NCI-H1436 (cell line): ENCODE results near the gene SH3D19.

ENCODE experiments used
- DNase-seq: peaks from one replicate; lab custom pipeline; 2025; lab: John Stamatoyannopoulos, UW

SH3D19 gene

DNA sequence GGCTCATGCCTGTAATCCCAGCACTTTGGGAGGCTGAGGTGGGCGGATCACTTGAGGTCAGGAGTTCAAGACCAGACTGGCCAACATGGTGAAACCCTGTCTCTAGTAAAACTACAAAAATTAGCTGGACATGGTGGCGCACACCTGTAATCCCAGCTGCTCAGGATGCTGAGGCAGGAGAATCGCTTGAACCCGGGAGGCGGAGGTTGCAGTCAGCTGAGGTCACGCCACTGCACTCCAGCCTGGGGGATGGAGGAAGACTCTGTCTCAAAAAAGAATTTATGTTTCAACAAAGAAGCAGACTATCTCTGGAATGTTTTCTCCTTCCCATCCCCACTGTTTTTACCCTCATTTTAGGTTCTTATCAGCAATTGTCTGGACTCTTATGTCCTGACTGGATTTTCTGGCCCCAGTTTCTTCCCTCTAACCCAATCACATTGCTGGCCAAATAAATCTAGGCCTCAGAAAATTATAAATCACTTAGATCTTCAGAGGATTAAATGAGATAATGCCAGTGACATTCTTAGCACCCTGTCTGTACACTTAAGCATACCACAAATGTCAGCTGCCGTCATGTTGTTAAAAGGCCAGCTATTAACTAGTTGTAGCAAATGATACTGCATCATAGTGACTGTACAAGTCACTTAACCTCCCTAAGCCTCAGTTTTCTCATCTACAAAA, 93.3 kb downstream of the SH3D19 start:
- no peak for DNase-seq

DNA sequence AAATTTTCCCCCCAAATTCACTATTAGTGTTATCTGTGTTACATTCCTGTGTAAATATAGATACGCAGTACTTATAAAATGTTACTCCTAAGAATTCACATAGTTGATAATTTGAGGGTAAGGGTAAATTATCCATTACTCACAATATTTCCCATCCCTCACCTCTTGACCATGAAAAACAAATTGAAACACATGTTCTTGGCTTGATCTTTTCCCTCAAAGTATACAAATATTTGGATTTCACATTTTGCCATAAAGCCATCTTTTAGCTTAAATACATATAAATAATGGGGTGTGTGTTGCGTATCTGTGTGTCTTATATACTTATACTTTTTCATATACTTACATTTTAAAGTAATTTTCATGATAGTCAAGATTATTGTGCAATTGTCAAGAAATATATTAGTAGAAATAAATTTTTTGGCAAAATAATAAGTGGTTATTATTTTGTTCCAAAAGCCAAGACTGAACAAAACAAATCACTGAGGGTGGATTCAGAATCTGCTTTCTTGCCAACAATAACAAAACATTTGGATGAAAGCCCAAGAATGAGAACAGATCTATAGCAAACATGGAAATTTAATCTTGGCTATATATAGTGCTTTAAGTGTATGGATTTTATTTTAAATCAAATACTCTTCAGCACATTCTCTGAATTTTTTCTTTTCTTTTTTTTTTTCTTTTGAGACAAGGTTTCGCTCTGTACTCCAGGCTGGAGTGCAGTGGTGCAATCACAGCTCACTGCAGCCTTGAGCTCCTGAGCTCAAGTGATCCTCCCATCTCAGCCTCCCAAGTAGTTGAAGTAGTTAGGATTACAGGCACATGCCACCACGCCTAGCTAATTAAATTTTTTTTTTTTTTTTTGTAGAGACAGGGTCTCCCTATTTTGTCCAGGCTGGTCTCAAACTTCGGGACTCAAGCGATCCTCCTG, 97.0 kb downstream of the SH3D19 start:
- DNase-seq = no peak

DNA sequence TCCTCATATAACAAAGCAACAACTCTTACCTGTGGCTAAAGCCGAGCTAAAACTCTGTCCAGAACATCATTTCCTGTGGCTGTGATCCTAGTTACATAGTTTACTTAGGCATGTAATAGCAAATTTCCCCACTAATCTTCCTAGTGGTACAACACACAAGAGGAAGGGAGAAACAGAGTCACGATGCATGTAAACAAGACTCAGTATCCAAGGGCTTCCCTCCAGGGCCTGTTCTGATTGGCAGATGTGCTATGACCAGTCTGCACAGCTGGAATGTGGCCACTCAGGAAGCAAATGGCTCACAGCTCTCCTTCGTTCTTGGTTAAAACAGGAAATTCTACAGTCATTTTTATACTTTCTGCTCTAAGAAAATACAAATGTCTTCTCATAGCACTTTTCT, 97.7 kb downstream of the SH3D19 start:
- no peak for DNase-seq

DNA sequence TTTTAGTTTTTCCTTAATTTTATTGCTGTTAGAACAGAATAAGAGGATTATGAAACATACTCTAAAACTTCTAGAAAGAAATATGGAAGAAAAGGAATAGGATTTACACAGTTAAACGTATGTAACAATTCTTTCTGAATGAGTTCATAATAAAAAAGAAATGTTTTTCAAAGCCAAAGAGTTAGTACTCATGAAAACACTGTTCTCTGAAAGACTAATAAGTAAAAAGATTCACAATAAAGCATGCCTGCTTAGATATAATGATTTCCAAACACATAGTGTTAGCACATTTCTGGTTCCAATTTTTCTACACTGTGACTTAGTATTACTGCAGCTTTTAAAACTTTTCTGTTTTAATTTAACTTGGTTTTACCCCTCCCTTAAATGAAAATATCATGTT, 98.2 kb downstream of the SH3D19 start:
- no peak for DNase-seq

DNA sequence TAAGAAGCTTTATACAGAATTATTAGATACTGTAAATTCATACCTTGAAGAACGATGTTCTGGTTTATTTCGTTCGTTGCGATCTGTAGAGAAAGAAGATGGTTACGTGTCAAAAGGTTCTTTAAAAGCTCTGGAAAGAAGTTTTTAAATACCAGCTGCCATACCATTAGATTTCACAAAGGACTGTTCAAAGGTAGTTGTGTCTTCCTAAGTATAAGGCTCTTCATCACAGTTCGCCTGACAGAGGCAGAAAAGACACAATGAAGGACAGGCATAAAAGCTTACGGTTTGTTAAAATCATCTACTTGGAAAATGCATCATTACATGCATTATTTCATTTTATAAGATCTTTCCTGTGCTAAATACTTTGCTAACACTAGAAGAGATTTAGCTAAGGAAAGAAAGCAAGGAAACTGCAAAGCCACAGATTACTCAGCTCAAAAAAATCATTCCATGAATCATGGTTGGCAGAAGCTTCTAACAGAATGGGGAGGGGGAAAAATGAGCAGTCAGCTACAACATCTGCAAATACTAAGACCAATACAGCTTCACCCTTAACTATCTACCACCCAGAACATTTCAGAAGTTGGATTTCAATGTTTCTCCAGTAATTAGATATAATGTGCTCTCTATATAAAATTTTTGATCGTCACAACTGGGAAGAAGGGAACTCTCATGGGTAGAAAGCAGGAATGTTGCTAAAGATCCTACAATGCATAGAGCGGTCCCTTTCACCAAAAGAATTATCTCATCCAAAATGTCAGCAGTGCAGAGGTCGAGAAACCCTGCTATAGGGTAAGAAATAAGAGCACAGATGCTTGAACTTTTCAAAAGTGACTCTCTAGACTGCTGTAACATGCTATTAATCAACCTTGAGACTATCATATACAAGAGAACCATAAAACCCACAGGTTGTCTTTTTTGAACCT, 99.1 kb downstream of the SH3D19 start:
- no peak for DNase-seq

DNA sequence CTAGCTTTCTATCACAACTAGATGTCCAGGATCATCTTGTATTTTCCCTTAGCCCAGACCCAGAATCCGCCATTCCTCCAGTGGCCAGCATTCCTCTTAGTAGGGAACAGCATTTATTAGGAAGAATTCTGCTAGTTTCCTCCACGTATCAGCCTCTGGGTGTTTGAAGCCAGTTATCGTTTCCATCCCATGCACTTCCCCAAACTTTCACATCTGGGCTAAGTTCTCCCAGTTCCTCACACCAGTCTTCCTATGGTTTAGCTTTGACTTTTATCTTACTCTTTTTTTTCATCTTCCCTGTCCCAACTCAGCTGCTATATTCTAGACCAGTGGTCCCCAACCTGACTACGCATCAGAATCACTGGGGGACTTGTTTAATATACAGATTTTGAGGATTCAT, 101.9 kb downstream of the SH3D19 start:
- no peak for DNase-seq

DNA sequence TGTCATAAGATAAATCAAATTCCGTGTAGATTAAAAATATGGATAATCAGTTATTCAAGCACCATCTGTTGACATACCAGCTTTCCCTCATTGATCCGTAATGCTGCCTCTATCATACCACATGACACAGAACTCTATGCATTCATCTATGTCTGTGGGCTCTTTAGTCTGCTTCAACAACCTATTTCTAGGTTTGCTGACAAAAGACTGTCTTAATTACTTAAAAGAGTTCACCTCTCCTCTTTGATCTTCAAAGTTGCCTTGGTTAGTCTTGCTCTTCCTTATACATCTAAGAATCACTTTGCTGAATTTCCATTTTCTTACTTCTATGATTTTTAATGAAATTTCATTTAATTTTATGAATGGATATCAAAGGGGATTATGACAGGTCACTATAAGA, 105.5 kb downstream of the SH3D19 start:
- no peak for DNase-seq

DNA sequence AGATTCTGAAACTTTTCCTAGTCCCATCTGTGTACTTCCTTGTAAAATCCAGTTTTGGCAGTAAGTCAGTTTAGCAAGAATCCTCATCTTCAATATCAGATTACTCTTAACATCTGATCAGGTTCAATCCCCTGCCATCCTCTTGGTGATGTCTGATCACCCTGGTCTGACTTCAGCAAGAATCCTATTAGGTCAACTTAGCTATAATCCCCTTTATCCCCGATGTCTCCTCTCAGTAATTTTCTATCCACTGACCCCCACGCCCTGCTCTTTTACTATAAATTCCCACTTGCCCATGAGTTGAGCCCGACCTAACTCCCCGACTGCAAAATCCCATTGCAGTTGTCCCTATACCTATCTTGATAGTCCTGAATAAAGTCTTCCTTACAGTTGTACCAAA, 106.3 kb downstream of the SH3D19 start:
- no peak for DNase-seq

DNA sequence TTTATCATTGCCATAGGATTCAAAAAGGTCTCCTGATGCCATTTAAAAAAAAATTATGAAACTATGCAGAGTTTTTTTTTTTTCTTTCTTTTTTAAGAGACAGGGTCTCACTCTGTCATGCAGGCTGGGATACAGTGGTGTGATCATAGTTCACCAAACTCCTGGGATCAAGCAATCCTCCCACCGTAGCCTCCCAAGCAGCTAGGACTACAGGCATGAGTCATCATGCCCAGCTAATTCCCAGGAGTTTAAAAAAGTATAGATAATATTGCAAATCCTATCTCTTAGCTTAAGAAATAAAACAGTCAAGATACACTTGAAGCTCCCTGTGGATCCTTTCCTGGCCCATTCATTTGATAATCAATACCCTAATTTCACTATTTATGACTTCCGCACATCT, 107.1 kb downstream of the SH3D19 start:
- no peak for DNase-seq

DNA sequence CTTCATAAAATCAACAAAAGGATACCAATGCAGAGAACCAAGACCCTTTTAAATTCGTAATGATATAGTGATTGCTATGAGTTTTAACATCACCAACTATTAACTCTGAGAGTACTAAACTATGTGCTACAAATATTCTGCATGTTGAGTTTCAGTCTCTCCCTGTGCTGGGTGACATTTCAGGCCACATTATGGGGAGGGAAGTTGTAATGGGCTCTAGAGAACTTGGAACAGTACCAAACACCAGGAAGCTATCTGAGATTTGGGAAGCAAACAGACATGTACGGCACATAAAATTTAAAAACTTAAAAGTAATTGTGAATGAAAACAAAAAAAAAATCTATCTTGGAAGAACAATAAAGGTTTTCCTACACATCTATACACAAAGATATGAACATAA, 108.1 kb downstream of the SH3D19 start:
- DNase-seq = no peak

DNA sequence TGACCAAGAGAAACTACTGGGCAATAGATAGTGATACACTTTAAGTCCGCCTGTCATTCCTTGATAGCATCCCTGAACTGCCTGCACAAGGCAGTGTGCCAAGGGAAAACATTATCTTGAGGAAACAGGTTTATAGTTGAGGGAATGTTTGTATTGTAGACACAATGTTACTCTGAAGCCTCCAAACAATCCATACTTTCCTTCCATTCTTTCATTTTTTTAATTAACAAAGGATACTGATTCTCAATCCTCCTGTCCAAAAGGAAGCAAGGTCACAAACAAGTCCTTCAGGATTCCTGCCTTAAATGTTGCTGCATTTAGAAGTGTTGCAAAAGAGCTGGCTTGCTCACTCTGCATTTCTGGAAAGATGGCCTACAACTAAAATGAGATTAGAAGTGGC, 110.1 kb downstream of the SH3D19 start:
- DNase-seq = no peak

DNA sequence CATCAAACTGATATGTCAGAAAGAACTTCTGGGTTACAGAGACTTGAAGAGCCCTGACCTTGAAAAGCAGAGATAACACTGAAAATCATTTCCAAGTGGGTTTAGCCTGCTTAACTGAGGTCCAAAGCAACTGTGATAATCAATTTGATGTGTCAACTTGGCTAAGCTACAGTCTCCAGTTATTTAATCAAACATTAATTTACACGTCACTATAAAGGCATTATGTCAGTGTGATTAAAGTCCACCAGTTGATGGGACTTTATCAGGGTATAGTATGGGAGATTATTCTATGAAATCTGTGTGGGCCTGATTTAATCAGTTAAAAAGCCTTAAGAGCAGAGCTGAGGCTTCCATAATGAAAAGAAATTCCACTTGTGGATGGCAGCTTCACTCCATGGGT, 117.5 kb downstream of the SH3D19 start:
- DNase-seq = no peak

DNA sequence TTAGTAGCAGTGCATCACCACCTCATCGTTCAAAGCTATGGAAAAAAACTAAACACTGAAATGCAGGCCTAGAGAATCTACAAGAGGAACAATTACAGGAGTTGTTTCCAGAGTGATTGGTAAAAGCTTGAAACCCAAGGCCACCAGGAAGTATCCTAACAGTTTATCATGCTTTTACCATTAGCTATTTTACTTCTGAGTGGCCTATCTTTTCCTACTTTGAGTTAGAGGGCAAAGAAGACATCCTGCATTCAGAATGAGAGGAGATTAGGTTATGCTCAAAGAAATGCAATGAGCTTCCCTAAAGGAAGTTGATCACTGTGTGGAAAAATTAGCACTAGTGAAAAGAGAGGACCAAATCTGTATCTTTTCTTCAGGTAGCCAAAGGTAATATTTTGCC, 118.2 kb downstream of the SH3D19 start:
- no peak for DNase-seq

DNA sequence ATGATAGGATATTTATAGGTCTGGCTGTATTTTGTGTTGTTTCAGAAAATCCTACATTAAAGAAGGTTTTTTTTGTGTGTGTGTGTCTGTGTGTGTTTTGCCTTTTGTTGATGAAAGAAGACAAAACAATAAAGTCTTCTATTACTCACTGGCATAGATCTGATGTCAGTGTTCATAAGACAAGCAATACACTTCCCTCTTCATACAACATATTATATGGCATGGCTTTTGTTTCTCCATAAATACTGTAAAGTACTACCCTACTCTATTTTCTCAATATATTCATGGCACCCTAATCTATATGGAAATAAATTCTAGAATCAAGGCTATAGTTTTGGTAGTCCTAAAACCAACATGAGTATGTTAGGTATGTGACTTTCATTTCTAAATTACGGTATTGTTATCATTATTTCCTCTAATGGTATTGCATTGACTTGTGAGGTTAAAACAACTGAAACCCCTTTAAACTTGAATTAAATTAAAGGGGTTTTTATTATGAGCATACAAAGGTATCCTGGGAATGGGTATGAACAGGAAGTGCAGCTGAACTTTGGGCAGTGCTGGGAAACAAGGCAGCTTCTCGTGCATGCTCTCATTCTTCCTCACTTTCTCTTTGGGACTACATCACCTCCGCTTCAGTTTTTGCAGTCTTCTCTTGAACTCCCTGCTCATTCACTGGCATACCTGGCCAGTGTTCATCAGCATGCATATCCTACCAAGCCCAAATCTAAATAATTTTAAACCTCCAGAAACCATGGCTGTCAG, 119.0 kb downstream of the SH3D19 start:
- no peak for DNase-seq

DNA sequence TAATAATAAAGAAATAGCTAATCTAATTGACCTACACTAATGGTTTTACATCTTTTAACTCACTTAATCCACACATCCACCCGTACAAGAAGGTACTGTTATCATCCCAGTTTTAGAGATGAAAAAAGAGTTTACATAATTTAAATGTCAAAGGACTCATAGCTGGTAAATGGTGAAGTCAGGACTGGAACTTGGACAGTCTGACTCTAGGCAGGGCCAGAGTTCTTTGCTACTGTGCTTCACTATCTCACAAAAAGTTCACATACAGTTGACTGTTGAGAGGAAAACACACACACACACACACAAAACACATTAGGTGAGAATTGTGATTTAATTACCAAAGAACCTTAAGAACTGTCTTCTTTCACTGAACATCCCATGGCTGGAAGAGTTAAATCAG, 119.7 kb downstream of the SH3D19 start:
- DNase-seq = no peak

DNA sequence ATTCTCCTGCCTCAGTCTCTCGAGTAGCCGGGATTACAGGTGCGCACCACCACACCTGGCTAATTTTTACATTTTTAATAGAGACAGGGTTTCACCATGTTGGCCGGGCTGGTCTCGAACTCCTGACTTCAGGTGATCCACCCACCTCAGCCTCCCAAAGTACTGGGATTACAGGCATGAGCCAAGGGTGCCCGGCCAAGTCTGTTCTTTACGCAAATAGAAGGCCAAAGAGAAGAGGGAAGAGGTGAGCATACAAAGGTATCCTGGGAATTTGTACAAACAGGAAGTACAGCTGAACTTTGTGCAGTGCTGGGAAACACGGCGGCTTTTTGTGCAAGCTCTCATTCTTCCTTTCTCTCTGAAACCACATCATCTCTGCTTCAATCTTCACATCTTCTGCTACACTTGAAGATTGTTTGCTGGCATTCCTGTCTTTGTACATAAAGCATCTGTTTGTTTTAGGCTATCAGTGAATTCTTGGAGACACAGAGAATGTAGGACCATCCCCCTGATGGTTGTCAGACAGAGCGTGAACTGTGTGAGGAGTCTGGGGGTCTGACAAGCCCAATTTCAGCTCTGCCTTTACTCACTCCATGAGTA, 120.4 kb downstream of the SH3D19 start:
- no peak for DNase-seq

DNA sequence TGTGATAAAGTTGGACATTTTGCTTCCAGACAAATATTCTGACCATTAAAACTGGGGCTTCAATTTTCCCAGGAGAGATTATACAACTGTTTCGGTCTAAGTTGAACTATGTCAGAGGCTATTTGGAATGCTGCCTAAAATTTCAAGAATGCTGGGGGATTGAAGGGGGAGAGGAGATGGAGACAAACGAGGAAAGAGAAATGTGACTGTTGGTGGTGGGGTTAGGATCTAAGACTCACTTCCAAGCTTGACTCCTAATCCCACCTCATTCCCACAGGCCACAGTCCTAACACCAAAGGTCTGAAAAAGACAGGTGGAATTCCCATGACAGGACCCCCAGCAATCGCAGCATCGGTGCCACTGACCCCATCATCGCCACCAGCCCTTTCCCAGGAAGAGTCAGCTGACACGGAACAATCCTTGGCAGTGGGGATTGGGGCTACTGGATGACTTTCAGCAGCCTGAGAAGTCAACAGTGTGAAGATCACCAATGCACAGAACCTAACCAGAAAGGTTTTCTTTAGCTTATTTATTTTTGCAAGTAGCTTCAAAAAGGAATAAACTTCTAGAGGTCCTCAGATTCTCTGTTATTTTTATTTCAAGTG, 122.5 kb downstream of the SH3D19 start:
- no peak for DNase-seq

DNA sequence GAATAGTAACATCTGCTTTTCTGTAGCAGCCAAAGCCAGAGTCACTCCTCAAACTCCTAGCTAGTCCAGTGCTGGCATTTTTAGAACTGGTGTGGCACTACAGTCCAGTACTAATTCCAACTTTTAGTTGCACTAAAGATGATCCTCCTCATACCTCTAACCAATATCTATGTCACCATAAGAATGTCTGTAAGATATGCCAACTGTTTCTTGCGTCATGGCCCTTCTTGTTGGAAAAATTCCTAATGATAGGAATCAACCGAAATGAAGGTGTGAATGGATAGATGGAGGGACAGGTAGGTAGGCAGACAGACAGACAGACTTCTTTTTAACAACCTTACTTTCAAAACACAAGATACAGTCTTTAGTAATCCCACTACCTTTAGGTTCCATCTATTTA, 123.0 kb downstream of the SH3D19 start:
- no peak for DNase-seq

DNA sequence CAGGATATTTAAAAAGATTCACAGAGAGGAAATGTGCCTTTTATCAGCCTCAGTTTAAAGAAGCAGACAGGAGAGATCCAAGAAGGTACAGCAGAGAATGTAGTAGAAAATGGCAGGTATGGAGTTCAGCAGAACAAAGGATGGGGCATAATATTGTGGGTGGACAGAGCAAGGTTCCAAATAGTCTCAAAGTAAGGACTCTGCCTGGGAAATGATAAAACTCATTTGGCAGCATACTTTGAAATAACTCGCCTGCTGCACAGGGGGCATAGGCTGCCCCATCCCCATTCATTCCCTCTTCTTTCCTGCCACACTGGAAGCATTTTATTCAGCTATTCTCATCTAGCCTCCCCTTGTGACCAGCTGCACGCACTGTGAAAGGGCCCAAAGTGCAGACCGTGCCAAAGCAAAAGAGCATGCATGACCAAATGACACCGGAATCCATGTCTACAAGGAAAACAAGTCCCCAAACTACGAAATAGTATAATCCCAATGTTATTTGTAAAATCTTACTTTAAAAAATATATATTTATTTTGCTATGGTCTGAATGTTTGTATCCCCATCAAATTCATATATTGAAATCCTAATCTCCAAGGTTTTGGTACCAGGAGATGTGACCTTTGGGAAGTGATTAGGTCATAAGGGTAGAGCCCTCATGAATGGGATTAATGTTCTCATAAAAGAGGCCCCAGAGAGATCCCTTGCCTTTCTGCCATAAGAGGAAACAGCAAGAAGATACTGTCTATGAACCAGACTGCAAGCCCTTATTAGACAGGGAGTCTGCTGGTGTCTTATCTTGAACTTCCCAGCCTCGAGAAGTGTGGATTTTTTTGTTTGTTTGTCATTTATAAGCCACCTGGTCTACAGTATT, 125.8 kb downstream of the SH3D19 start:
- no peak for DNase-seq

DNA sequence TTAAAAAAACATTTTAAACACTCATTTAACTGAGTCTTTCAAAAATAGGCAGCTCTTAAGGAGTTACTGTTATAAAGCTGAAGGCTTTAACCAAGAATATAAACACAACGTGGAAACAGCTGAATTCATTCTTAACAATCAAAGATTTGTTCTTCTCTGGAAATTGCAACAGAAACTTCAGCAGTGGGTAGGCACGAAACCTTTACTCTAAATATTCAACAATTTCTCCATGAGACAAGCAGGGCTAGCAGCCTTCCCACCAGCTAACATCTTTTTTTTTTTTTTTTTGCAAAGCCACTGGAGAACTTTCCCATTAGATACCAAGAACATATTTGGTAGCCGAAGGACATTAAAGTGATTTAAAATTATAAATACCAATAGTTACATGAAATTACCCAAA, 126.7 kb downstream of the SH3D19 start:
- DNase-seq = no peak
